SKM-1 treated with dmso at 0.1 percent for 144 hours (cell line): ENCODE results near the gene PTCRA.
"Not testable (repeated sequence)": the region's sequence is repeated elsewhere in the genome, so short reads cannot be mapped to it uniquely, and the experiment has no call there.

ENCODE experiments used
- DNase-seq: peaks from one replicate; lab custom pipeline; 2025; ENCODE audit not compliant: unreplicated experiment; lab: John Stamatoyannopoulos, UW

PTCRA gene

GRCh38 chr6:42915732-42916131 is at the start of gene PTCRA:
Gene PTCRA, plus strand, starts transcription at chr6:42916053. Its CDS starts 17 bp downstream, at chr6:42916070.
- no peak for DNase-seq

GRCh38 chr6:42870145-42870936 is 45.5 kb upstream of the PTCRA start:
- DNase-seq: no peak

GRCh38 chr6:42871711-42872110 is 44.1 kb upstream of the PTCRA start:
- DNase-seq: no peak

- DNase-seq: no peak
Observed at GRCh38 chr6:42873313-42873712, 42.5 kb upstream of the PTCRA start.

- no peak for DNase-seq
Observed at GRCh38 chr6:42877695-42878094, 38.2 kb upstream of the PTCRA start.

GRCh38 chr6:42879372-42880239 is 36.2 kb upstream of the PTCRA start, which contains the start of gene RPL7L1:
Gene RPL7L1, plus strand, starts transcription at chr6:42879616. Its CDS starts 295 bp downstream, at chr6:42879911.
- peak; percentile 84 for DNase-seq

- not testable (repeated sequence) for DNase-seq
Observed at GRCh38 chr6:42880240-42880817, 35.5 kb upstream of the PTCRA start.

- DNase-seq: not testable (repeated sequence)
Observed at GRCh38 chr6:42880871-42881270, 35.0 kb upstream of the PTCRA start.

GRCh38 chr6:42885702-42886101 is 30.2 kb upstream of the PTCRA start:
- no peak for DNase-seq

GRCh38 chr6:42888201-42888600 is 27.7 kb upstream of the PTCRA start:
- DNase-seq: not testable (repeated sequence)

- no peak for DNase-seq
Observed at GRCh38 chr6:42889815-42890214, 26.0 kb upstream of the PTCRA start.

- DNase-seq: peak; percentile 88
Observed at GRCh38 chr6:42890311-42891198, 25.3 kb upstream of the PTCRA start.

- no peak for DNase-seq
Observed at GRCh38 chr6:42891199-42891722, 24.6 kb upstream of the PTCRA start.

- DNase-seq: peak; percentile 42
Observed at GRCh38 chr6:42894041-42894828, 21.6 kb upstream of the PTCRA start.

GRCh38 chr6:42896178-42896719 is 19.6 kb upstream of the PTCRA start:
- no peak for DNase-seq

GRCh38 chr6:42898891-42899361 is 16.9 kb upstream of the PTCRA start:
- DNase-seq: peak; percentile 57

GRCh38 chr6:42899871-42900270 is 16.0 kb upstream of the PTCRA start:
- no peak for DNase-seq

GRCh38 chr6:42901538-42901957 is 14.3 kb upstream of the PTCRA start:
- peak; percentile 66 for DNase-seq
